Endothelial cell of umbilical vein (primary cell): ENCODE data around the gene ZFP90. TPM values are rescaled to one million over a fixed set of nuclear protein-coding genes. Genes with fewer than 3 reads are reported as not detected.

Experiments
- BruUV-seq: library from RNA; stranded (reverse); fragments of 400-500 nt; replicated peaks from 2 replicates; lab custom pipeline; 2021; lab: Mats Ljungman, UMichigan
- CTCF ChIA-PET: fragments of 300-600, 350-600 bp; sonication (Branson Sonifier 250); formaldehyde crosslinking; loops from one replicate; lab custom pipeline; 2021; ENCODE audit warnings: antibody characterized with exemption, inconsistent platforms; lab: Charles Lee
- POLR2A ChIA-PET: fragments of 300-600, 350-600 bp; sonication (Branson Sonifier 250); formaldehyde crosslinking; loops from one replicate; lab custom pipeline; 2021; ENCODE audit warnings: antibody characterized with exemption, inconsistent platforms; lab: Charles Lee
- DNase-seq: peaks from one replicate; pipeline ENCODE4 v3.0.0-alpha.2; 2011; ENCODE audit warnings: low read depth, low spot score
- FAIRE-seq: peaks from 2 replicates; lab custom pipeline; 2011; peaks lifted over from hg19 to GRCh38; lab: Jason Lieb, UNC
- H2AFZ ChIP-seq: 2 replicates; pipeline ENCODE4 v1.6.0; 2012; ENCODE audit warnings: low read depth, low read length, control low read depth, inconsistent platforms
- H3K27ac ChIP-seq: 2 replicates; pipeline ENCODE4 v1.5.1; 2011; ENCODE audit warnings: low read depth, mild to moderate bottlenecking, control low read depth, low read length, moderate library complexity; ENCODE audit not compliant: insufficient read depth
- H3K27me3 ChIP-seq, 2 experiments: 2 replicates each; pipeline versions ENCODE4 v1.6.0 to v1.6.1; 2011; ENCODE audit warnings: low read length in 2 of 2, mixed read lengths in 1 of 2; ENCODE audit not compliant: control insufficient read depth in 2 of 2, insufficient read depth in 2 of 2
- H3K36me3 ChIP-seq, 2 experiments: 2 replicates in 1 of 2; 3 replicates in 1 of 2; pipeline ENCODE4 v1.5.1; 2011; ENCODE audit warnings: low read length in 2 of 2, mild to moderate bottlenecking in 1 of 2, moderate library complexity in 1 of 2; ENCODE audit not compliant: control insufficient read depth in 2 of 2, insufficient read depth in 2 of 2; ENCODE audit errors: extremely low read depth in 1 of 2
- H3K4me1 ChIP-seq: 3 replicates; pipeline ENCODE4 v1.5.1; 2011; ENCODE audit warnings: mild to moderate bottlenecking, low read length; ENCODE audit not compliant: control insufficient read depth, insufficient read depth; ENCODE audit errors: extremely low read depth
- H3K4me2 ChIP-seq: 2 replicates; pipeline ENCODE4 v1.6.1; 2011; ENCODE audit warnings: low read length, control low read depth, mixed read lengths; ENCODE audit not compliant: insufficient read depth
- H3K4me3 ChIP-seq, 3 experiments: fragments of 200-600 bp in 1 of 3; sonication (generic), shearing (Covaris generic) in 1 of 3; replicated peaks in 1 of 3; 2 replicates each; pipeline ENCODE4 v1.5.1; 2011 to 2016; ENCODE audit warnings: control low read depth in 3 of 3, low read length in 3 of 3, mild to moderate bottlenecking in 2 of 3, inconsistent platforms in 1 of 3, low read depth in 1 of 3, moderate library complexity in 1 of 3; ENCODE audit not compliant: insufficient read depth in 1 of 3
- H3K79me2 ChIP-seq: 2 replicates; pipeline ENCODE4 v1.6.0; 2012; ENCODE audit warnings: low read length, inconsistent platforms; ENCODE audit not compliant: control insufficient read depth, insufficient read depth
- H3K9ac ChIP-seq: replicated peaks from 2 replicates; pipeline ENCODE3; 2011; ENCODE audit warnings: low read length, control low read depth; ENCODE audit not compliant: insufficient read depth; ENCODE audit errors: extremely low read depth
- H3K9me1 ChIP-seq: replicated peaks from 3 replicates; pipeline ENCODE4 v1.6.0; 2011; ENCODE audit warnings: mild to moderate bottlenecking, low read length; ENCODE audit not compliant: control insufficient read depth, insufficient read depth; ENCODE audit errors: extremely low read depth
- H3K9me3 ChIP-seq: replicated peaks from 2 replicates; pipeline ENCODE4 v1.5.1; 2012; ENCODE audit warnings: low read length, inconsistent platforms; ENCODE audit not compliant: control insufficient read depth, insufficient read depth
- H4K20me1 ChIP-seq: replicated peaks from 2 replicates; pipeline ENCODE3; 2011; ENCODE audit warnings: mild to moderate bottlenecking, low read length; ENCODE audit not compliant: control insufficient read depth, insufficient read depth; ENCODE audit errors: extremely low read depth
- EZH2 ChIP-seq: IDR thresholded peaks from 2 replicates; pipeline ENCODE4 v1.6.1; 2012; ENCODE audit warnings: borderline replicate concordance, low read depth, mild to moderate bottlenecking, moderate library complexity, low read length, inconsistent platforms; ENCODE audit not compliant: severe bottlenecking
- FOS ChIP-seq: IDR thresholded peaks from 2 replicates; pipeline ENCODE4 v1.6.1; 2011; ENCODE audit warnings: mild to moderate bottlenecking, low read length, moderate library complexity, borderline replicate concordance; ENCODE audit not compliant: insufficient read depth
- GATA2 ChIP-seq: IDR thresholded peaks from 2 replicates; pipeline ENCODE4 v1.7.0; 2011; ENCODE audit warnings: low read depth, mild to moderate bottlenecking, moderate library complexity, mixed read lengths, low read length; ENCODE audit not compliant: insufficient read length, insufficient read depth
- JUN ChIP-seq: IDR thresholded peaks from 2 replicates; pipeline ENCODE4 v1.6.1; 2011; ENCODE audit warnings: borderline replicate concordance, low read depth; ENCODE audit not compliant: insufficient read length, insufficient read depth
- MYC ChIP-seq: IDR thresholded peaks from one replicate; pipeline ENCODE4 v1.6.1; 2011; ENCODE audit warnings: mild to moderate bottlenecking, low read depth, low read length
- POLR2A ChIP-seq: IDR thresholded peaks from 2 replicates; pipeline ENCODE4 v1.6.1; 2012; ENCODE audit warnings: low read depth, mild to moderate bottlenecking, control low read depth, low read length
- POLR2AphosphoS5 ChIP-seq: IDR thresholded peaks from 2 replicates; pipeline ENCODE4 v1.6.1; 2012; ENCODE audit warnings: low read depth, mild to moderate bottlenecking, control low read depth, low read length, moderate library complexity; ENCODE audit not compliant: insufficient read depth
- dilution Hi-C: fragments of 300-500 bp; cut with MboI; formaldehyde crosslinking; loops from one replicate; pipeline ENCODE4 v1.15.0; 2019; ENCODE audit warnings: low sequenced_read_pairs; ENCODE audit not compliant: extremely low pct_ligation_motif_present
- intact Hi-C: fragments of 100-400 bp; cut with micrococcal nuclease; formaldehyde crosslinking; loops from one replicate; pipeline ENCODE4 v1.10.0; 2022
- polyA plus RNA-seq, 4 experiments: library from polyadenylated mRNA; depleted of rRNA in 3 of 4; stranded (reverse) in 3 of 4; unstranded in 1 of 4; fragments of >200 nt; gene quantifications; 2 replicates each; pipeline versions ENCODE4 v1.2.1 to v1.2.3, GENCODE V29; 2011 to 2012; ENCODE audit warnings: missing spikeins in 1 of 4
- total RNA-seq: library from RNA; stranded (reverse); gene quantifications from 2 replicates; pipeline ENCODE4 v1.2.3, GENCODE V29; 2021
- TF ChIP-seq, protein P1 (sequence below), 2 donors: IDR thresholded peaks; 1 replicate in 1 of 2; 2 replicates in 1 of 2; pipeline ENCODE4 v1.5.1; 2011; ENCODE audit warnings: low read length in 2 of 2, mild to moderate bottlenecking in 2 of 2, moderate library complexity in 2 of 2, control low read depth in 1 of 2, inconsistent platforms in 1 of 2, low read depth in 1 of 2; ENCODE audit not compliant: insufficient read depth in 1 of 2; ENCODE audit errors: extremely low read depth in 1 of 2
- TF ChIP-seq, protein P2 (sequence below): IDR thresholded peaks from 2 replicates; pipeline ENCODE4 v1.6.1; 2011; ENCODE audit not compliant: insufficient read depth, insufficient read length

The ZFP90 gene
- total and polyA plus RNA-seq, 2 donors (not counting 3 experiments of a cell fraction or from before 2014, with no cell fraction given) = 10.9 to 22.4 TPM

DNA sequence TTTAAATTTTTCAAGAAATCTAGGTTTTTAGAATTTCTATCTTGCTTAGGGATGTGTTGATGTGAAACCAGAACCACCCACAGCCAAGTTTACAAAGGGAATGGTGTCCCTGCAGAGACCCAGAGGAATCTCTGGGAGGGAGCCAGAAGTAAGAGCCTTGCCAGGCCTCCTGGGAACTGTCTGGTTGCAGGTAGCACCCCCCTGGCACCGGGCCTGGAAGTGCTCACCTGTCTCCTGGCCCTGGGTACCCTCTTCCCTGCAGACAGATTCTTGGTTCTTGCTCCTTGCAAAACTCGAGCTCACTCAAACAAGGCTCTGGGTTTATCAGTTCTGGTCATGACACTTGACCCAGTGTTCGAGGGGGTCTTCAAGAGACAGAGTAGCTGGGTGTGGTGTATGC lies 24.6 kb upstream of the ZFP90 start:
- Histone ChIP-seq H3K4me3 (no peak overlapping the region), H3K9me3 (no peaks in the 10 kb centered on the region), H2AFZ (no peak overlapping the region), H3K27me3 (no peaks in the 10 kb centered on the region), H3K36me3 (no peaks in the 10 kb centered on the region), H3K4me2 (no peak overlapping the region), H3K4me1 (no peaks in the 10 kb centered on the region), H3K9me1 (no peaks in the 10 kb centered on the region), H4K20me1 (no peaks in the 10 kb centered on the region), H3K27ac (no peak overlapping the region), H3K79me2 (no peaks in the 10 kb centered on the region), H3K9ac (no peak overlapping the region)
- POLR2A ChIA-PET = no interaction called here
- BruUV-seq = no TSS peak
- DNase-seq (no peak), FAIRE-seq (no peak)
- CTCF ChIA-PET = interaction anchor here (1.2 to 1.5 kb wide), 2 partner anchors 118 to 136 kb away, joined by 3 read pairs; no protein-coding TSS in a partner anchor
- intact Hi-C loops (no loop called here), dilution Hi-C loops (no loop called here)
- no peak for TF ChIP-seq MYC
- TF ChIP-seq POLR2A = no peak
- TF ChIP-seq GATA2 = no peak
- no peak for TF ChIP-seq FOS
- TF ChIP-seq, protein P1, sequence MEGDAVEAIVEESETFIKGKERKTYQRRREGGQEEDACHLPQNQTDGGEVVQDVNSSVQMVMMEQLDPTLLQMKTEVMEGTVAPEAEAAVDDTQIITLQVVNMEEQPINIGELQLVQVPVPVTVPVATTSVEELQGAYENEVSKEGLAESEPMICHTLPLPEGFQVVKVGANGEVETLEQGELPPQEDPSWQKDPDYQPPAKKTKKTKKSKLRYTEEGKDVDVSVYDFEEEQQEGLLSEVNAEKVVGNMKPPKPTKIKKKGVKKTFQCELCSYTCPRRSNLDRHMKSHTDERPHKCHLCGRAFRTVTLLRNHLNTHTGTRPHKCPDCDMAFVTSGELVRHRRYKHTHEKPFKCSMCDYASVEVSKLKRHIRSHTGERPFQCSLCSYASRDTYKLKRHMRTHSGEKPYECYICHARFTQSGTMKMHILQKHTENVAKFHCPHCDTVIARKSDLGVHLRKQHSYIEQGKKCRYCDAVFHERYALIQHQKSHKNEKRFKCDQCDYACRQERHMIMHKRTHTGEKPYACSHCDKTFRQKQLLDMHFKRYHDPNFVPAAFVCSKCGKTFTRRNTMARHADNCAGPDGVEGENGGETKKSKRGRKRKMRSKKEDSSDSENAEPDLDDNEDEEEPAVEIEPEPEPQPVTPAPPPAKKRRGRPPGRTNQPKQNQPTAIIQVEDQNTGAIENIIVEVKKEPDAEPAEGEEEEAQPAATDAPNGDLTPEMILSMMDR (IDR thresholded peaks at IDR 0.05; ENCODE audit: extremely low read depth in 1 of 2, insufficient read depth in 1 of 2, low read depth in 1 of 2, low read length in 2 of 2) = no peak
- TF ChIP-seq POLR2AphosphoS5 = no peak
- TF ChIP-seq, protein P2, sequence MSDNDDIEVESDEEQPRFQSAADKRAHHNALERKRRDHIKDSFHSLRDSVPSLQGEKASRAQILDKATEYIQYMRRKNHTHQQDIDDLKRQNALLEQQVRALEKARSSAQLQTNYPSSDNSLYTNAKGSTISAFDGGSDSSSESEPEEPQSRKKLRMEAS = no peak
- no peak for TF ChIP-seq JUN
- no peak for TF ChIP-seq EZH2
